Kidney epithelial cell (primary cell): ENCODE data around the gene A2M. TPM values are rescaled to one million over a fixed set of nuclear protein-coding genes. Genes with fewer than 3 reads are reported as not detected.

ENCODE experiments used
- DNase-seq: peaks from one replicate; pipeline ENCODE4 v3.0.0-alpha.2; 2010; ENCODE audit warnings: low read depth
- H3K27me3 ChIP-seq: 2 replicates; pipeline ENCODE4 v1.6.0; 2011; ENCODE audit warnings: low read length; ENCODE audit not compliant: control insufficient read depth, insufficient read depth
- H3K36me3 ChIP-seq: 2 replicates; pipeline ENCODE4 v1.5.1; 2011; ENCODE audit warnings: low read length; ENCODE audit not compliant: control insufficient read depth, insufficient read depth
- H3K4me3 ChIP-seq: 2 replicates; pipeline ENCODE4 v1.5.1; 2011; ENCODE audit warnings: low read depth, mild to moderate bottlenecking, control low read depth, low read length
- CTCF ChIP-seq: IDR thresholded peaks from 2 replicates; pipeline ENCODE4 v1.5.1; 2011; ENCODE audit warnings: mild to moderate bottlenecking, moderate library complexity, low read length, control low read depth, inconsistent platforms; ENCODE audit not compliant: insufficient read depth, poor library complexity, severe bottlenecking
- total RNA-seq: library from RNA; depleted of rRNA; stranded (reverse); fragments of >200 nt; gene quantifications from 2 replicates; pipeline ENCODE4 v1.2.3, GENCODE V29; 2015

A2M gene
- total RNA-seq = 1.6 and 5.1 TPM in 2 replicates

- Histone ChIP-seq H3K27me3 (no peaks in the 10 kb centered on the region), H3K4me3 (no peak within 1 kb of the TSS), H3K36me3 (no peaks in the 10 kb centered on the region)
- no peak for DNase-seq
- TF ChIP-seq CTCF = no peak
Measured at GRCh38 chr12:9115731-9116559, at the start of gene A2M. TSS of gene A2M (minus strand) at chr12:9115919. CDS start at chr12:9115849, 70 bp downstream.

GRCh38 chr12:9163392-9163791 lies 47.7 kb upstream of the A2M start:
- DNase-seq = no peak
- no peak for TF ChIP-seq CTCF
- H3K27me3 ChIP-seq = no peaks in the 10 kb centered on the region
- H3K4me3 ChIP-seq = no peak overlapping the region
- no peaks in the 10 kb centered on the region for H3K36me3 ChIP-seq

GRCh38 chr12:9156119-9156518 lies 40.4 kb upstream of the A2M start:
- Histone ChIP-seq H3K4me3 (no peak overlapping the region), H3K36me3 (no peaks in the 10 kb centered on the region), H3K27me3 (no peaks in the 10 kb centered on the region)
- no peak for TF ChIP-seq CTCF
- no peak for DNase-seq

GRCh38 chr12:9149372-9149771 lies 33.7 kb upstream of the A2M start:
- no peak for DNase-seq

GRCh38 chr12:9148926-9149325 lies 33.2 kb upstream of the A2M start:
- Histone ChIP-seq H3K36me3 (no peaks in the 10 kb centered on the region), H3K4me3 (no peak overlapping the region), H3K27me3 (no peaks in the 10 kb centered on the region)
- no peak for TF ChIP-seq CTCF
- no peak for DNase-seq

More at GRCh38 chr12:9149372-9149771, 33.7 kb upstream of the A2M start:
- Histone ChIP-seq H3K4me3 (no peak overlapping the region), H3K27me3 (no peaks in the 10 kb centered on the region), H3K36me3 (no peaks in the 10 kb centered on the region)
- no peak for TF ChIP-seq CTCF

- DNase-seq = no peak
- H3K4me3 ChIP-seq = no peak overlapping the region
- no peak for TF ChIP-seq CTCF
Measured at GRCh38 chr12:9147461-9147860, 31.7 kb upstream of the A2M start.

More at GRCh38 chr12:9147461-9147860, 31.7 kb upstream of the A2M start:
- Histone ChIP-seq H3K36me3 (no peaks in the 10 kb centered on the region), H3K27me3 (no peaks in the 10 kb centered on the region)
